Transverse colon (tissue), 4 donors: ENCODE measurements around the gene CCDC14. TPM values are rescaled to one million over a fixed set of nuclear protein-coding genes. Genes with fewer than 3 reads are reported as not detected.
"Not testable (repeated sequence)": the region's sequence is repeated elsewhere in the genome, so short reads cannot be mapped to it uniquely, and the experiment has no call there.

Experiments used
- DNase-seq: peaks from one replicate; pipeline ENCODE4 v3.0.0-alpha.2; 2019
- H3K27ac ChIP-seq, 4 donors: fragments of 200-600 bp; sonication (generic); 2 replicates each; pipeline ENCODE4 v1.5.1; 2016 to 2018; ENCODE audit warnings: inconsistent platforms in 4 of 4
- H3K27me3 ChIP-seq: fragments of 200-600 bp; sonication (generic); 2 replicates; pipeline ENCODE4 v1.5.1; 2017; ENCODE audit warnings: inconsistent platforms
- H3K36me3 ChIP-seq, 4 donors: fragments of 200-600 bp; sonication (generic); 2 replicates each; pipeline ENCODE4 v1.5.1; 2017 to 2019; ENCODE audit warnings: inconsistent platforms in 4 of 4
- H3K4me1 ChIP-seq, 4 donors: fragments of 200-600 bp; sonication (generic); 2 replicates each; pipeline ENCODE4 v1.5.1; 2017 to 2020; ENCODE audit warnings: inconsistent platforms in 4 of 4
- H3K4me3 ChIP-seq, 4 donors: fragments of 200-600 bp; sonication (generic); 1 replicate in 1 of 4; 2 replicates in 3 of 4; pipeline versions ENCODE4 v1.5.1 to v1.6.1; 2017 to 2019; ENCODE audit warnings: inconsistent platforms in 4 of 4
- H3K9me3 ChIP-seq, 2 donors: fragments of 200-600 bp; sonication (generic); 2 replicates each; pipeline ENCODE4 v1.5.1; 2017 to 2019; ENCODE audit warnings: inconsistent platforms in 2 of 2
- EP300 ChIP-seq: sonication (generic); formaldehyde crosslinking; IDR thresholded peaks from one replicate; pipeline ENCODE4 v1.6.1; 2017; ENCODE audit warnings: antibody characterized with exemption, low read depth
- POLR2A ChIP-seq: fragments of 450-650 bp; IDR thresholded peaks from one replicate; pipeline ENCODE4 v1.6.1; 2016; ENCODE audit warnings: antibody characterized with exemption, mild to moderate bottlenecking, moderate library complexity
- POLR2AphosphoS5 ChIP-seq, 3 donors: sonication (generic); formaldehyde crosslinking; IDR thresholded peaks; one replicate each; pipeline ENCODE4 v1.6.1; 2016; ENCODE audit warnings: antibody characterized with exemption in 3 of 3
- WGBS, 2 donors: methylation state at CpG; one replicate each; pipeline ENCODE4 v1.1.5; 2018; ENCODE audit warnings: low coverage in 1 of 2; 5-methylcytosine and 5-hydroxymethylcytosine counted together
- in situ Hi-C, 4 donors: fragments of 200-750 bp; cut with MboI; loops; one replicate each; pipeline versions ENCODE4 v1.15.0 to v1.15.1; 2017; ENCODE audit warnings: low sequenced_read_pairs in 3 of 4, low pct_ligation_motif_present in 1 of 4, low pct_unique_long_range_greater_than_20kb in 1 of 4
- intact Hi-C: fragments of 100-400 bp; cut with DNase I; formaldehyde crosslinking; loops from one replicate; pipeline ENCODE4 v1.15.1; 2023; ENCODE audit warnings: low total_unique reads
- total RNA-seq, 4 donors: library from RNA; depleted of rRNA; stranded (reverse); fragments of >200 nt; gene quantifications; one replicate each; pipeline ENCODE4 v1.1.0, GENCODE V29; 2016
- TF ChIP-seq, protein P1 (sequence below), 5 experiments: fragments of 200-600 bp in 3 of 5; fragments of 450-650 bp in 2 of 5; sonication (generic) in 3 of 5; IDR thresholded peaks; 1 replicate in 2 of 5; 2 replicates in 3 of 5; pipeline ENCODE4 v1.5.1; 2016 to 2017; ENCODE audit warnings: antibody characterized with exemption in 5 of 5, inconsistent platforms in 3 of 5, mild to moderate bottlenecking in 2 of 5, moderate library complexity in 1 of 5

The CCDC14 gene
- 100 to 1,000 TPM in 3 of 4 donors, 10 to 100 TPM in 1; 93.1 to 117 (median 110) TPM for total RNA-seq

GRCh38 chr3:123960781-123961507 lies at the start of gene CCDC14:
Gene CCDC14, minus strand, starts transcription at chr3:123961229. Its CDS starts 56 bp downstream, at chr3:123961173.
- DNase-seq, result peak; percentile 93
- H3K36me3 ChIP-seq, result peaks cover 0 to 1% (median 0%) of the 10 kb centered on the region in 4 donors
- WGBS, 2 donors, result 0% methylated on average over 7 to 51 of the region's 55 CpGs
- no peaks in the 10 kb centered on the region for H3K27me3 ChIP-seq
- no peaks in the 10 kb centered on the region for H3K9me3 ChIP-seq
- TF ChIP-seq POLR2AphosphoS5 (IDR thresholded peaks at IDR 0.05), result peak; percentile 65 to 85 (median 81)
- TF ChIP-seq, protein P1, sequence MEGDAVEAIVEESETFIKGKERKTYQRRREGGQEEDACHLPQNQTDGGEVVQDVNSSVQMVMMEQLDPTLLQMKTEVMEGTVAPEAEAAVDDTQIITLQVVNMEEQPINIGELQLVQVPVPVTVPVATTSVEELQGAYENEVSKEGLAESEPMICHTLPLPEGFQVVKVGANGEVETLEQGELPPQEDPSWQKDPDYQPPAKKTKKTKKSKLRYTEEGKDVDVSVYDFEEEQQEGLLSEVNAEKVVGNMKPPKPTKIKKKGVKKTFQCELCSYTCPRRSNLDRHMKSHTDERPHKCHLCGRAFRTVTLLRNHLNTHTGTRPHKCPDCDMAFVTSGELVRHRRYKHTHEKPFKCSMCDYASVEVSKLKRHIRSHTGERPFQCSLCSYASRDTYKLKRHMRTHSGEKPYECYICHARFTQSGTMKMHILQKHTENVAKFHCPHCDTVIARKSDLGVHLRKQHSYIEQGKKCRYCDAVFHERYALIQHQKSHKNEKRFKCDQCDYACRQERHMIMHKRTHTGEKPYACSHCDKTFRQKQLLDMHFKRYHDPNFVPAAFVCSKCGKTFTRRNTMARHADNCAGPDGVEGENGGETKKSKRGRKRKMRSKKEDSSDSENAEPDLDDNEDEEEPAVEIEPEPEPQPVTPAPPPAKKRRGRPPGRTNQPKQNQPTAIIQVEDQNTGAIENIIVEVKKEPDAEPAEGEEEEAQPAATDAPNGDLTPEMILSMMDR (IDR thresholded peaks at IDR 0.05), result peak in 1 of 5 experiments; percentile 5
- TF ChIP-seq POLR2A, result peak; percentile 85
- no peak for TF ChIP-seq EP300
- H3K4me3 ChIP-seq, result peak within 1 kb of the TSS; percentile 63 to 79 (median 73)
- in situ Hi-C loops, result no loop called here
- H3K4me1 ChIP-seq, result peaks cover 0 to 35% (median 7%) of the 10 kb centered on the region in 4 donors
- intact Hi-C loops, result loop anchor here (5.0 kb wide), 1 partner anchor 234 kb away; no protein-coding TSS in a partner anchor
- peak within 1 kb of the TSS; percentile 89 to 93 (median 92) for H3K27ac ChIP-seq

DNA sequence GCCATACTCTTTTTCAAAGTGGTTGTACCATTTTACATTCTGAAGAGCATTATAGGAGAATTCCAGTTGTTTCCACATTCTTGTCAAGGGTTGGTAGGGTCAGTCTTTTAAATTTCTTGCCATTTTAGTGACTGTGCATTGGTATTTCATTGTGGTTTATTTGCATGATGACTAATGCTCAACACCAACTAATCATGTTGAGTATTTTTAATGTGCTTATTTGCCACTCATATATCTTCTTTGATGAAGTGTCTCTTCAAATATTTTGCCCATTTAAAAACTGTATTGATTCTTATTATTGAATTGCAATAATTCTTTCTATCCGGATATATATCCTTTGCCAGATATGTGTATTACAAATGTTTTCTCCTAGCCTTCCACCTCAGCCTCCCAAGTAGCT lies 47.3 kb upstream of the CCDC14 start:
- DNase-seq, H3K36me3 ChIP-seq, H3K27ac ChIP-seq, H3K27me3 ChIP-seq, H3K9me3 ChIP-seq, H3K4me3 ChIP-seq, H3K4me1 ChIP-seq, intact Hi-C loops: not testable (repeated sequence)
- 92 to 94% methylated on average over 1 of the region's 1 CpG for WGBS, 2 donors
- in situ Hi-C loops, result loop anchor here in 1 of 4 donors (25.0 kb wide), 1 partner anchor 279 kb away; no protein-coding TSS in a partner anchor

DNA sequence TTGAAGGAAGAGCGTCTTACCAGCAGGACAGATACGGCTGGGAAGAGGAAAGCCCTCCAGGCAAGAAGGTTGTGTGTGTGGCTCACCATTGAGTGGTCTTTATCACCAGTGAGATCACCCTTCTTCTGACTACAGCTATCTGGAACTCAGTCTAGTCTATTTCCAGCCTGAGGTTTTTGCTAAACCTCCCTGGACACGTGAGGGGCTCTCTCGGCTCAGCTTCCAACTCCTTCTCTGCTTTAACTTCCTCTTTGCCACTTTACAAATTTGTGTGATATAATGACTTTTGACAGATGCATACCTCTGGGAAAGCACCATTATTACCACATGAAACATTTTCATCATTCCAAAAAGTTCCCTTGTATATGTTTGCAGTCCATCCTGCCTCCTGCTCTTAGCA lies 46.2 kb upstream of the CCDC14 start:
- 50 to 57% methylated on average over 2 to 4 of the region's 4 CpGs for WGBS, 2 donors
- no peaks in the 10 kb centered on the region for H3K27me3 ChIP-seq
- H3K4me1 ChIP-seq, result peaks cover 0 to 3% (median 0%) of the 10 kb centered on the region in 4 donors
- TF ChIP-seq POLR2AphosphoS5 (IDR thresholded peaks at IDR 0.05) (no peak), POLR2A (no peak), EP300 (no peak)
- TF ChIP-seq, protein P1 (IDR thresholded peaks at IDR 0.05), result no peak
- DNase-seq, result no peak
- H3K36me3 ChIP-seq, result no peaks in the 10 kb centered on the region
- H3K27ac ChIP-seq, result no peak overlapping the region
- intact Hi-C loops (no loop called here), in situ Hi-C loops (loop anchor here in 1 of 4 donors (25.0 kb wide), 1 partner anchor 280 kb away; no protein-coding TSS in a partner anchor)
- no peak overlapping the region for H3K4me3 ChIP-seq
- no peaks in the 10 kb centered on the region for H3K9me3 ChIP-seq

DNA sequence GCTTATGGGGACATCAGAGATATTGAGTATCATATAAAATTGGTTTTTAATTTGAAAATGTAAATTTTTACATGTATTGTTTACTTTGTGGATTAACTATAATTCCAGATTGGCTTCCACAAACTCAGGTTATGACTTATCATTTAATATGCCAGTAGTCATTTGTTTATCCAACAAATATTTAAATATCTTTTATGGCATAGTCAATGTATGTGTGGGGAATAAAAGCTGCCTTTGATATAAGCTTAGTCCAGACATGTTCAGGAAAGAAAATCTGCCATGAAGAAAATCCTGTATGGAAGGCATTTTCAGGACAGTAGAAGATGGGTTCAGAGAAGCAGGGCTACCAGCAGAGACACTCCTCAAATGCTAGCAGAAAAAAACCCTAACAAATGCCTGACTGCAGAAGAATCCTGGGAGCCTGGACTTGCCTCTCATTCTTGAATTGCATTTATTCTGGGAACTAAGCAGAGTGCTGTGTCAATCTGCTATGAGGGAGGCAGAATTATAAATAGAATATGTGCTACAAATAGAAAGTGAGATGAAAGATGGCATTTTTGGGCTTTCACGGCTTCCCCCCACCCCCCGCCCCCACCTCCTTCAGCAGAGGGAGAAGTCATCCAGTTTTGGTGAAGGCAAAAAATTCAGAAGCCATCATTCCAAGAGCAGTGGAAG lies 41.5 kb upstream of the CCDC14 start:
- H3K4me3 ChIP-seq, intact Hi-C loops, H3K27ac ChIP-seq, H3K36me3 ChIP-seq, H3K9me3 ChIP-seq, H3K27me3 ChIP-seq, H3K4me1 ChIP-seq, DNase-seq: not testable (repeated sequence)
- WGBS, 2 donors, result 41 to 75% methylated on average over 2 of the region's 2 CpGs
- in situ Hi-C loops, result loop anchor here in 1 of 4 donors (25.0 kb wide), 1 partner anchor 285 kb away; no protein-coding TSS in a partner anchor

DNA sequence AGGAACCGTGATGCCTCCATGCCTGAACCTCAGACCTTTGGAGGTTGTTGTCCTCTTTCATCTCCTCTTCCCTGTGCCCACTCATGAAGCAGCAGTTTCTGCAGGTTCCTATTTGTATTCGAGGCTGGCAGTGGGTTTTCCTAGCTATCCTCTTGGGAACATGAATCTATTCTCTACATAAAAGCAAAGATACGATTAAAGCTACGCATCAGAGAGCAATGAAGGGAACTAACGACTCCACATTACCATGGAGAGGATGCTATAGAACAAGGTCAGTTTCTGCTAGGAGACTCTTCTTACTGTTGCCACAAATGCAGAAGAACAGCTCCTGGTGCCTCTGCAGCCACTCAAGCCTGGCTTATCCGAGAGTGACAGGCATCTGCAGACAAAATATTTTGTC lies 40.3 kb upstream of the CCDC14 start:
- intact Hi-C loops, H3K27me3 ChIP-seq: not testable (repeated sequence)
- in situ Hi-C loops, result loop anchor here in 1 of 4 donors (25.0 kb wide), 1 partner anchor 286 kb away; no protein-coding TSS in a partner anchor

More for the DNA sequence above, 40.3 kb upstream of the CCDC14 start:
- H3K27ac ChIP-seq, H3K4me1 ChIP-seq, DNase-seq, H3K4me3 ChIP-seq, H3K9me3 ChIP-seq, H3K36me3 ChIP-seq: not testable (repeated sequence)
- 69 to 88% methylated on average over 5 to 6 of the region's 6 CpGs for WGBS, 2 donors
